SU-DHL-6 (cell line): ENCODE results near the gene AGFG2.

ENCODE experiments used
- EZH2phosphoT487 ChIP-seq: fragments of 200-600 bp; sonication (generic), shearing (Covaris generic); conservative IDR thresholded peaks from 2 replicates; pipeline ENCODE4 v1.6.1; 2018; ENCODE audit warnings: mild to moderate bottlenecking, antibody characterized with exemption, low read length, moderate library complexity, mixed read lengths
- TF ChIP-seq, protein P1 (sequence below): fragments of 200-600 bp; sonication (generic); IDR thresholded peaks from one replicate; pipeline ENCODE4 v1.5.1; 2017; ENCODE audit warnings: antibody characterized with exemption, mild to moderate bottlenecking, low read length, moderate library complexity; ENCODE audit not compliant: insufficient read depth, poor library complexity, severe bottlenecking

GRCh38 chr7:100510437-100511239 is 28.4 kb upstream of the AGFG2 start:
- TF ChIP-seq, protein P1, sequence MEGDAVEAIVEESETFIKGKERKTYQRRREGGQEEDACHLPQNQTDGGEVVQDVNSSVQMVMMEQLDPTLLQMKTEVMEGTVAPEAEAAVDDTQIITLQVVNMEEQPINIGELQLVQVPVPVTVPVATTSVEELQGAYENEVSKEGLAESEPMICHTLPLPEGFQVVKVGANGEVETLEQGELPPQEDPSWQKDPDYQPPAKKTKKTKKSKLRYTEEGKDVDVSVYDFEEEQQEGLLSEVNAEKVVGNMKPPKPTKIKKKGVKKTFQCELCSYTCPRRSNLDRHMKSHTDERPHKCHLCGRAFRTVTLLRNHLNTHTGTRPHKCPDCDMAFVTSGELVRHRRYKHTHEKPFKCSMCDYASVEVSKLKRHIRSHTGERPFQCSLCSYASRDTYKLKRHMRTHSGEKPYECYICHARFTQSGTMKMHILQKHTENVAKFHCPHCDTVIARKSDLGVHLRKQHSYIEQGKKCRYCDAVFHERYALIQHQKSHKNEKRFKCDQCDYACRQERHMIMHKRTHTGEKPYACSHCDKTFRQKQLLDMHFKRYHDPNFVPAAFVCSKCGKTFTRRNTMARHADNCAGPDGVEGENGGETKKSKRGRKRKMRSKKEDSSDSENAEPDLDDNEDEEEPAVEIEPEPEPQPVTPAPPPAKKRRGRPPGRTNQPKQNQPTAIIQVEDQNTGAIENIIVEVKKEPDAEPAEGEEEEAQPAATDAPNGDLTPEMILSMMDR, result no peak
- TF ChIP-seq EZH2phosphoT487, result no peak
